ENCODE data around the gene COA7. TPM values are rescaled to one million over a fixed set of nuclear protein-coding genes. Genes with fewer than 3 reads are reported as not detected.
"Not testable (repeated sequence)": the region's sequence is repeated elsewhere in the genome, so short reads cannot be mapped to it uniquely, and the experiment has no call there.

The COA7 gene
- polyA plus RNA-seq, 1 of the 3 experiments (the other 2 are of a cell fraction) = 9.0 TPM

DNA sequence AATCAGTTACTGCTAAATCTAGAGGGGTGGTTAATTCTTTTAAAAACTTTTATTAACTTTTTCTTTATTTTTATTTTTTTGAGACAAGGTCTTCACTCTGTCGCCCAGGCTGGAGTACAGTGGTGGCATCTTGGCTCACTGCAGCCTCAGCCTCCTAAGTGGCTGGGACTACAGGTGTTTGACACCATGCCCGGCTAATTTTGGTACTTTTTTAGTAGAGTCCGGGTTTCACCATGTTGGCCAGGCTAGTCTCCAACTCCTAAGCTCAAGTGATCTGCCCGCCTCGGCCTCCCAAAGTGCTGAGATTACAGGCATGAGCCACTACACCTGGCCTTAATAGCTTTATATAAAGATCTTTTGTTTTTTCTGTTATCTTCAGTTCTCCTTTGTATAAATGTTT lies 40.0 kb upstream of the COA7 start:
- TF ChIP-seq TEAD4 (IDR thresholded peaks at IDR 0.05; ENCODE audit: borderline replicate concordance, insufficient read depth) (no peak), FOSL2 (IDR thresholded peaks at IDR 0.05; ENCODE audit: borderline replicate concordance, low read depth) (no peak), REST (IDR thresholded peaks at IDR 0.05; ENCODE audit: low read depth, low read length) (no peak), TCF12 (IDR thresholded peaks at IDR 0.05) (no peak), NRF1 (IDR thresholded peaks at IDR 0.05; ENCODE audit: low read depth, low read length) (no peak), EZH2phosphoT487 (IDR thresholded peaks at IDR 0.05; ENCODE audit: borderline replicate concordance, low read depth) (no peak), USF1 (IDR thresholded peaks at IDR 0.05; ENCODE audit: borderline replicate concordance, low read depth) (no peak), SMC3 (IDR thresholded peaks at IDR 0.05; ENCODE audit: low read depth, low read length) (no peak), SIN3A (IDR thresholded peaks at IDR 0.05; ENCODE audit: borderline replicate concordance, low read depth, low read length) (no peak), POLR2AphosphoS5 (IDR thresholded peaks at IDR 0.05; ENCODE audit: low read depth, low read length) (no peak), GABPA (IDR thresholded peaks at IDR 0.05; ENCODE audit: low read depth) (no peak), RAD21 (IDR thresholded peaks at IDR 0.05; ENCODE audit: low read length) (no peak), MXI1 (IDR thresholded peaks at IDR 0.05; ENCODE audit: low read depth, low read length) (no peak), PBX3 (IDR thresholded peaks at IDR 0.05) (no peak), FOXM1 (IDR thresholded peaks at IDR 0.05; ENCODE audit: low read depth) (no peak)
- TF ChIP-seq, protein P1, sequence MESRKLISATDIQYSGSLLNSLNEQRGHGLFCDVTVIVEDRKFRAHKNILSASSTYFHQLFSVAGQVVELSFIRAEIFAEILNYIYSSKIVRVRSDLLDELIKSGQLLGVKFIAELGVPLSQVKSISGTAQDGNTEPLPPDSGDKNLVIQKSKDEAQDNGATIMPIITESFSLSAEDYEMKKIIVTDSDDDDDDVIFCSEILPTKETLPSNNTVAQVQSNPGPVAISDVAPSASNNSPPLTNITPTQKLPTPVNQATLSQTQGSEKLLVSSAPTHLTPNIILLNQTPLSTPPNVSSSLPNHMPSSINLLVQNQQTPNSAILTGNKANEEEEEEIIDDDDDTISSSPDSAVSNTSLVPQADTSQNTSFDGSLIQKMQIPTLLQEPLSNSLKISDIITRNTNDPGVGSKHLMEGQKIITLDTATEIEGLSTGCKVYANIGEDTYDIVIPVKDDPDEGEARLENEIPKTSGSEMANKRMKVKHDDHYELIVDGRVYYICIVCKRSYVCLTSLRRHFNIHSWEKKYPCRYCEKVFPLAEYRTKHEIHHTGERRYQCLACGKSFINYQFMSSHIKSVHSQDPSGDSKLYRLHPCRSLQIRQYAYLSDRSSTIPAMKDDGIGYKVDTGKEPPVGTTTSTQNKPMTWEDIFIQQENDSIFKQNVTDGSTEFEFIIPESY (IDR thresholded peaks at IDR 0.05; ENCODE audit: borderline replicate concordance, low read depth) = no peak
- Histone ChIP-seq H3K9me2 (no peaks in the 10 kb centered on the region), H3K4me2 (no peak overlapping the region), H3K4me3 (ENCODE audit: low read depth in 2 of 2, low read length in 1 of 2) (no peak overlapping the region), H4K20me1 (ENCODE audit: insufficient read depth) (peaks cover 17% of the 10 kb centered on the region; the same call in 1 of the 2 replicates), H3K27ac (ENCODE audit: low read depth in 2 of 2, low read length in 1 of 2) (no peak overlapping the region), H3K9me3 (no peaks in the 10 kb centered on the region), H2AFZ (ENCODE audit: low read depth) (no peak overlapping the region), H3F3A (replicated peaks; ENCODE audit: insufficient read depth) (no peaks in the 10 kb centered on the region), H3K9ac (no peak overlapping the region), H3K27me3 (ENCODE audit: insufficient read depth) (no peaks in the 10 kb centered on the region), H3K79me2 (ENCODE audit: insufficient read depth) (peaks cover 85% of the 10 kb centered on the region), H3K36me3 (replicated peaks in 1 of 2; ENCODE audit: control insufficient read depth in 1 of 2, insufficient read depth in 2 of 2, low read length in 1 of 2) (no peaks in the 10 kb centered on the region), H3K4me1 (ENCODE audit: control insufficient read depth in 1 of 2, insufficient read depth in 2 of 2, low read depth in 1 of 2, low read length in 1 of 2) (no peaks in the 10 kb centered on the region)
- POLR2A ChIA-PET = interaction anchor here (0.6 kb wide), 1 partner anchor 273 kb away, joined by 3 read pairs; no protein-coding TSS in a partner anchor
- WGBS (ENCODE audit: low lambda C conversion rate) = 94% methylated on average over 5 of the region's 5 CpGs
- DNase-seq = no peak
- CTCF ChIA-PET = interaction anchor here (1.1 kb wide), 1 partner anchor 19 kb away, joined by 4 read pairs; no protein-coding TSS in a partner anchor

- POLR2A ChIA-PET; H3K27ac ChIP-seq (ENCODE audit: low read depth in 2 of 2, low read length in 1 of 2); H3F3A ChIP-seq (replicated peaks; ENCODE audit: insufficient read depth); H3K36me3 ChIP-seq (replicated peaks in 1 of 2; ENCODE audit: control insufficient read depth in 1 of 2, insufficient read depth in 2 of 2, low read length in 1 of 2); H2AFZ ChIP-seq (ENCODE audit: low read depth); H3K9me3 ChIP-seq; H3K9ac ChIP-seq; H3K4me1 ChIP-seq (ENCODE audit: control insufficient read depth in 1 of 2, insufficient read depth in 2 of 2, low read depth in 1 of 2, low read length in 1 of 2); H3K9me2 ChIP-seq; H3K4me3 ChIP-seq (ENCODE audit: low read depth in 2 of 2, low read length in 1 of 2); CTCF ChIA-PET; H3K4me2 ChIP-seq; H3K27me3 ChIP-seq (ENCODE audit: insufficient read depth); DNase-seq: not testable (repeated sequence)
- 93% methylated on average over 9 of the region's 9 CpGs for WGBS (ENCODE audit: low lambda C conversion rate)
- Histone ChIP-seq H3K79me2 (ENCODE audit: insufficient read depth) (peaks cover 92% of the 10 kb centered on the region), H4K20me1 (ENCODE audit: insufficient read depth) (peaks cover 21% of the 10 kb centered on the region)
Measured at GRCh38 chr1:52735371-52735770, 37.2 kb upstream of the COA7 start.
